A549 (cell line): ENCODE data around the gene STYK1.

ENCODE experiments used
- CTCF ChIP-seq: fragments of >200 bp; sonication (Bioruptor Twin); formaldehyde crosslinking; IDR thresholded peaks from 3 replicates; pipeline ENCODE4 v1.5.1; 2016
- POLR2A ChIP-seq: IDR thresholded peaks from 2 replicates; pipeline ENCODE4 v1.6.1; 2012; ENCODE audit warnings: mild to moderate bottlenecking, low read length

GRCh38 chr12:10610188-10610587, 63.7 kb downstream of the STYK1 start:
- no peak for TF ChIP-seq CTCF
- TF ChIP-seq POLR2A: no peak
